GDM1 (cell line): ENCODE measurements around the gene PISD.

ENCODE experiments used
- DNase-seq: peaks from one replicate; lab custom pipeline; 2025; lab: John Stamatoyannopoulos, UW

PISD gene

DNA sequence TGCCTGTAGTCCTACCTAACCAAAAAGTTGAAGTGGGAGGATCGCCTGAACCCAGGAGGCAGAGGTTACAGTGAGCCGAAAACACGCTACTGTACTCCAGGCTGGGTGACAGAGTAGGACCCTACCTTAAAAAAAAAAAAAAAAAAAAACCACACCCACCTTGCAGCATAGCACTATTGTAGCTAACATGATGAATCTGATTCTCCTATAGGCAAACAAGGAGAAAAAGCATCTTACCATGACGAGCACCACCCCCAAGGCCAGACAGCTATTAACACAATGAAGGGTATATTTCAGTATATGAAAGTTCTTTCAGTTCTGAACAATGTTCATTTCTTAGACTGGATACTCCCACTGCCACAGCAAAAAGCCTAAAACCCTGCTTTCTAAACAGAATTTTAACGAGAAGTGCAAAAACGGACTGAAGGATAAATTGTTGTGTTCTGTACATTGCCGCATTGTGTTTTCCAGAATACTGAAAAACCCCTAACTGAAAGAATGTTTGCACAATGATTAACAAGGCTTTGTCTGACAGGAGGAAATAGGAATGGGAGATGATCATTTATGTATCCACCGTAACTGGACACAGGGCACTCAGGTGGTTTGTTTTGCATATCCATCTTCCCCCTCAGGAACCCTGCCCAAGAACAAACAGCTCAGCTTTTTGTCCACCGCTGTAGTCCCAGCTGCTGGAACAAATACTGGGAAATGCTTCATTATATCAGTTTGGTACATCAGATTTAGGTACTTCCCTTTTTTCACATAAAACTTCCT is 8.9 kb downstream of the PISD start:
- DNase-seq = no peak

DNA sequence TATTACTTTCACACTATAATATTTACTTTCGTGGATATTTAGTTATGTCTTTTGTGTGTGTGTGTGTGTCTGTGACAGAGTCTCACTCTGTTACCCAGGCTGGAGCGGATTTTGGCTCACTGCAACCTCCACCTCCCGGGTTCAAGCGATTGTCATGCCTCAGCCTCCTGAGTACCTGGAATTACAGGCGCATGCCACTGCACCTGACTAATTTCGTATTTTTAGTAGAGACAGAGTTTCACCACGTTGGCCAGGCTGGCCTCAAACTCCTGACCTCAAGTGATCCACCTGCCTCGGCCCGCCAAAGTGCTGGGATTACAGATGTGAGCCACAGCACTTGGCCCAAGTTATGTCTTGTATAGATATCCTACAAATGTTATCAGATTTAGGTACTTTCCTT is 9.9 kb downstream of the PISD start:
- no peak for DNase-seq

DNA sequence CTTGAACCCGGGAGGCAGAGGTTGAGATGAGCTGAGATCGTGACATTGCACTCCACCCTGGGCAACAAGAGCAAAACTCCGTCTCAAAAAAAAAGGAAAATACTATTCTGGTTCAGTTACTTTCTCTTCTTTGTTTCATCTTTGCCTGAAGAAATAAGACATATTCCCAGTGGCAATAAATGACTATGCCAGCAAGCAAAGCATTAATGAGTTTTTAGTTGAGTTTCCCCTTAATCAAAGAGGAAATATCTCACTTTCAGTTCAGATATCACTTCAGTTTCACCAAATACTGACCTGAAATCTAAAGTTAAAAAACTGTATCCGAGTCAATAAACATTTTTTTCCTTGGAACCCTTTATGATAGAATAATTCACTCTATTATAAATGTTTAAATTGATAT is 10.4 kb downstream of the PISD start:
- no peak for DNase-seq

DNA sequence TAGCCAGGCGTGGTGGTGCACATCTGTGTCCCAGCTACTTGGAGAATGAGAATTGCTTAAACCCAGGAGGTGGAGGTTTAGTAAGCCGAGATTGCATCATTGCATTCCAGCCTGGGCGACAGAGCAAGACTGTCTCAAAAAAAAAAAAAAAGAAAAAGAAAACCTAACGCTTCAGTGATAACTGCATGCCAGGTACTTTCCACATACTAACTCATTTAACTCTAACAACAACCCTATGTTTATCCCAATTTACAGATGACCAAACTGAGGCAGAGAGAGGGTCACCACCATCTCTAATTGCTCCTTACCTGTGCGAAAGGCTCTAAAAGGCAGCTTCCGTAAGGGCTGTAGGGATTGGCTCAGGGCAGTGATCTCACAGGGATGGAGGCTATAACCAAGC is 11.6 kb downstream of the PISD start:
- DNase-seq = no peak

DNA sequence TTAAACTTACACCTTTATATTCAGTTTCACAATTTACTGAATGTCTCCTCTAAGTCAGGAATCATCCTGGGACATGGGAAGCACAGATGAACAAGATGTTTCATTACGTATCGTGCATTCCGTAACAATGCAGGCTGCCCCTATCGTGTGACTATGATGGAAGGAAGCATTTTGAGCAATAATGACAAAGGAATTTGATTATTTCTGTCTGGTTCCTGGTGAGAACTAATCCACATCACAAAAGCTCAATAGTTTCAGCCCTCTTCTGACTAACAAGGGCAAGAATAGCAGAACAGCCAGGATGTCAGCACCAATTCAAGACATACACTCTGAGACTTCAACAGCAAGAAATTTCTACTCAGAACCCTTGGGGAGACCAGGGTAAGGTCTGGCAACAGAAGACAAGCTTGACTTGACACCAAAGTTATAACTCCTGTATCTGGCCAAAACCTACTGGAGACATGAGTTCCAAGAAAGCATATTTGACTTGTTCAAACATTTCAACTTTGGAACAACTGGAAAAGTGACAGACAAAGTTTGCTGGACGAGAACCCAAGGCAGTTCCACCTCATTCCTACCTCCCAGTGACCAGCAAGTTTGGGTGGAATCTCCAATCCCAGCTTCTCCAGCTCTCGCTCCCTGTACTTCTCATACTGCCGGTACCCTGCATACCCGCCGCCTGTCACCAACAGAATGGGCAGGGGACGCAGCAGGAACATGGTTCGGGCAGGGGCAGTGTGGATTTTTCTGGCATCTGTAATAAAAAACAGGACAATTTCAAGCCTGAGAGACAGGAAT is 14.3 kb downstream of the PISD start:
- DNase-seq = no peak

DNA sequence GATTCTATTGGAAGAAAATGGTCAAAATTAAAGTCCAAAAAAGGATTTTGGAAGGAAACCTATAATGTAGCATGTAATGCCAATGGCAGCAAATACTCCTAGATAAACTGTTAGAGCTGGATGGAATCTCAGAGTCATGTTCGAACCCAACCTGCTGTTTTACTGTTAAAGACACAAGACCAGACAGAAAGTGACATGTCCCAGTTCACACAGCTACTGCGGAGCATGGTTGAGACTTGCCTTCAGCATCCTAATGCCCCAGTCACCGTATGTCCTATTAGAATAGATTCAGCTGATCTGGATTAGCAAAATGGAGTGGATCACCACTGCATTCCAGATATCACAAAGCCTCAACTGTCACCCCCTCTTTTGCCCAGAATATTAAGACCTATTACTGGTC is 14.9 kb downstream of the PISD start:
- DNase-seq = no peak

DNA sequence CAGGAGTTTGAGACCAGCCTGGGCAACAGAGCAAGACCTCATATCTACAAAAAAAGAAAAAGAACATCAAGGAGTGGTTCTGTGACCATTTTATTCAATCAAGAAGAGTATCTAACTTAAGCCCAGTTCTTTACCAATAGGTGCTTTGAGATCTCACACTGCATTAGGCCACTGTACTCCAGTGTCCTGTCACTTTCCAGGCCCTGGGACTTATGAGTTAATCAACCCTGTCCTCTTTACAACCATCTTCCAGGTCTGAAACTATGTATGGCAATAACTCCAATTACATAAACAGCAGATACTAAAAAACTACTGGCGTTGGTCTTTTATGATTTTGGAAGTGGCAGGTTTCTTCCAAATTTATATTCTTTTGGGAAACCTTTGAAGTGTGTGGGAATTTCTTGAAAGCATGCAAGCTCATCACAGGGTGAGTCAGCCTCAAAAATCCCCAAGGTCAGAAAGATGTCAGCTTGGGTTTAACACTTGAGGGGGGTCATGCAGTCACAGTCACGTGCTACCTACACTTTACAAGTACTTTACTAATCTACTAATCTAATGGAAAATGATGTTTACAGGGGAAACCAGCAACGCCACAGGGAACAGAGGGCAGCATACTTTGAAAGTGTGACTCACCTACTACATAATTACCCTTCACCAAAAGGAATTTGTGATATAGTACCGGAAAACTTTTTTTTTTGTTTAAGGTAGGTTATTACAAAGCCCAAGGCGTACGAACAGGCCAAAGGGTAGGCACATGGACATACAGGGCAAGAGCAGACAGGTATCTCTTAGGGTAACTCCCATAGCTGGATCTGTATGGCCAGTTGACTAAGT is 15.6 kb downstream of the PISD start:
- no peak for DNase-seq

DNA sequence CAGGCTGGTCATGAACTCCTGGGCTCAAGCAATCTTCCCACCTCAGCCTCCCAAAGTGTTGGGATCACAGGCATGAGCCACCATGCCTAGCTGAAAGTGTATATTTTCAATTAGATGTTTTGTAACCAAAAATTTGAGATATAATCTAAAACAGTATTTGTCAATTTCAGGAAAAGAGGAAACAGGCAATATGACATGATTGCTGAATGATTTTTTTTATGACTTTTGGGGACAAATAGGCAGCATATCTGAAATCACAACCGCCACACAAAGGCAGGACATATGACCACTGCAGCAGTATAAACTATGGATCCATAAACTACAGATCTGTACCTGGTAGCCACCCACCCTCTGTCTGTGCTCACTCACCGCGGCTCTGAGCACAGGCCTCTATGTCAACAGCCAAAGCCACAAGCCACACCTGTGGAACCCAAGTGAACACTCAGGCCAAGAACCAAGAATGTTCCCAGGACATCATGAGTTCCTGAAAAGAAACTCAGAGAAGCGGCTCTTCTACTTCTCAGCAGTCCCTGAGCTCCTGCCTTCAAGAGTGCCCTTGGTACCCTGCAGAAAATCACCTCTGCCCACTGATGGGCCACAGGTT is 22.5 kb downstream of the PISD start:
- no peak for DNase-seq

DNA sequence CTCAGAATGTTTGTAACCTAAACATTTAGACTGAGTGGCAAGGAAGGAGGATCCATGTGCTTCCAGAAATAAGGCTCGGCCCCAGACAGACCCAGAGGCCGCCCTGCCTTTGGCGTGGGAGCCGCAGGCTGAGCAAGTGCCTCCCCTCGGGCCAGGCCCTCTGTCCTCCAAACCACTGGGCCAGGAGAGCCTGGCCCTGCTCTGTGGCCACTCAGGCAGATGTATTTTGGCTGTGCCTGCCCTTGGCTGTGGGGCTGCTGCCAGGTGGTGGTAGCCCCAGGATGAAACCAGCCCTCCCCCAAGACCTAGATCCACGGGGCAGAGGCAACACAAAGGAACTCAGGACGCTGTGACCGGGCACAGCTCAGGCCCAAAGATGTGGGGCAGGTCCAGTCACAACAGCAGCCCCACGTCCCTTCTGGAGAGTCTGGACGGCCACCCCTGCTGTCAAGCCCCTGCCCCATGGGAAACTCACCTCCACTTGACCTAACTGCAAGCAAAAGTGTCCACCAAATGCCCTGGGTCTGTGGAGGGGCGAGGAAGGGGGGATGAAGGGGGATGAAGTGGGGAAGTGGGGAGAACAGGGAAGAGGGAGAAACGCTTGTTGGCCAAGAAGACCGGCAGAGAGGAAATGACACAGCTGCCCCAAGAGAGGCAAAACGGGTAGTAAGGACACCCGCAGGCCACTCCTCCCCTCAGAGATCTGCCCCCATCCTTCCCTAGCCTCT is 24.0 kb downstream of the PISD start:
- peak; percentile 83 for DNase-seq

DNA sequence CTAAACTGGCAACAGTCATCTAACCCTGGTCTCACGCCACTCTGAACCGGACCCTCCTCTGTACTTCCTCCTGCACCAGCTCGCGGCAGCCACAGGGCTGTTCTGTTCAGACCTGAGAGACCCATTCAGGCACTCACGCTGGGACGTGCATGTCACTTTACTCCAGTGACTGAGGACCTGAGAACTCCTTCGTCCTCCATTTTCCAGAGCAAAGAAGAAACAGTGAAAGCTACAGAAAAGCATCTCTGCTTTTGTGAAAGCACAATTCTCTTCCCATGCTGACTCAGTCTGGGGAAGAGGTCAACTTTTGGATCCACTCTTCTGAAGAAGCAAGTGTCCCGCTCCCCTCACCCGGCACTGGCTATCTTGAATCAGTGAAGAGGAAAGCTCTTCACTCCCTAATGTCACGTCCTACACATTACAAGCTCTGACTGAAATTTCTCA is 24.5 kb downstream of the PISD start:
- DNase-seq = peak; percentile 68

DNA sequence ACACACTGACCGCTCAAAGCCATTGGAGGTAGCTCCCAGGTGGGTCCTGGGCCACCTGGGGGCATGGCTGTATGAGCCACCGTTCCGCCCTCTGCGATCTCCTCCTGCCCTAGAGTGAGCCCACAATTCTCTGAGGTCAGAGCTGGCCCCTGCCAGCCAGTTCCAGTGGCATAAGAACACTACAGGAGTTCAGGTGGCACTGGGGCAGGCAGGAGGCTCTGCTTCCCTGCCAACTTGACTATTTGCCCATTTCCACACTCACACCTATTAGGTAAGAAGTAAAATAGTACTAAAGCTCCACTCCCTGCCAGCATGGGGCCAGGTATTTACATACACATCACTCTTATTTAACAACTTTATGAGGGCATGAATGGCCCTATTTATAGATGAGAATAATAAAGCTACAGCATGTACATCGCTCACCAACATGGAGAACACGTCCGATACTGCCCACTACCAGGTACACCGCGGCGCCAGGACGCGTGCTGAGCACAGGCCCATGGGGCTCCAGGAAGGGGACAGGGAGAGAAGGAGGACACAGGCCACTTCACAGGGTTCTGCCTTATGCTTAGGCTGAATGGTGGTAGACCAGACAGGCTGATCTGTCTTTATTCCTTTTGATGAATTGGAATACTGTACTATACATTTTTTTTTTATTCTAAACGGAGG is 26.2 kb downstream of the PISD start:
- DNase-seq = no peak

DNA sequence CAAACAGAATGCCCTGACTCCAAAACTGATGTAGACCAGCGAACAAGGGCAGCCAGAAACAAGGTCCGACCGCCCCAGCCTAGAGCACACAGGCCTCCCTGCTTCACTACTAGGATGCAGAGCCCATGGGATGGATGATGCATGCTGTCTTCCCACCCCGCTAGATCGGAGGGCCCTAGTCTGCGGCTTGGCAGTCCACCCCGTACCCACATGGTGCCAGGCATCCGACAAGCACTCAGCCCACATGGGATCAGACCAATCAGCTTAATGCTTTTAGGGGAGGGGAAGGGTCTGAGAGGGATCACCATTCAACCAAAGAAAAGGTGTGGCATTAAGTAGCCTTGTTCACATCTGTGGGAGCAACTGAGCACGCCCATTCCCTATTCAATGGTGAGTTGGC is 30.6 kb downstream of the PISD start:
- DNase-seq = no peak

DNA sequence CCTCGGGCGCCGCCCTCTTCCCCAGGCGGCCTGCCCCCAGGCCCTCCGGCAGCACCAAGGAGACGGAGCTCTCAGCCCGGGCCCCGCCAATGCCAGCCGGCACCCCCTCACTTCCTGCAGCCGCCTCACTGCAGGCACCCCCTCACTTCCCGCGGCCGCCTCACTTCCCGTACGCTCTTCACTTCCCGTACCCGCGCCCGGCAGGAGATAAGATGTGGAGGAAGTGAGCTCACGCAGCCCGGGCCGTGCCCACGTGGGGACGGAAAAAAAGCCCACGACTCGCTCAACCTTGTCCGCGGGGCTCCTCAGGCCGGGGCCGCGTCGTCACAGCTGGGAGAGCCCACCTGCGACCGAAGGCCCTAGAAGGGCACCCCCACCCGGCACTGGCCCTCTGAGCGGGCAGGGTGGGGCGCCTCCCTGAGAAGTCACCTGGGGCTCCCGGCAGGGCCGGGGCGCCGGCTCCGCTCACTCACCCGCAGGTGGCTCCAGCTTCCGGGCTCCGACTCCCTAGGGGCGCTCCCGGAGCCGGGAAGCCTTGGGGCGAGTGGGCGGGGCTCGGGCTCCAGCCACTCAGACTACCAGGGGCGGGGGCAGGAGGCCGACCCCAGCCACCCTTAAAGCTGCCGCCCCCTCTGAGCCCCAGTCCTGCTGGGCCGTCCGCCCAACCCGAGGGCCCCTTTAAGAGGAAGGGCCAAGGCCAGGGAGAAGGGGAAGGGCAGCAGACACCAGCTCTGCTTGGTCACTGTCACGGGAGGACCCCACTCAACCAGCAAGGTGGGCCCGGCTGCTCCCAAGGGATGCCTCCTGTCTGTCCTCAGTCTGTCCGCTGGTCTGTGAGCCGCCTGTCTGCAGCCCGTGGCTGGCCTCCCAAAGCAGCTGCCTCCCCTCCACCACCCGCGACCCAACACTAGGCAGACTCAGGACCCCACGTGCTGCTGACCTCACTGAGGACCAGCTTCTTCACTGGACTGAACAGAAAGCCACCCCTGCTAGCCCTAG is 31.4 kb downstream of the PISD start:
- DNase-seq = peak; percentile 74

DNA sequence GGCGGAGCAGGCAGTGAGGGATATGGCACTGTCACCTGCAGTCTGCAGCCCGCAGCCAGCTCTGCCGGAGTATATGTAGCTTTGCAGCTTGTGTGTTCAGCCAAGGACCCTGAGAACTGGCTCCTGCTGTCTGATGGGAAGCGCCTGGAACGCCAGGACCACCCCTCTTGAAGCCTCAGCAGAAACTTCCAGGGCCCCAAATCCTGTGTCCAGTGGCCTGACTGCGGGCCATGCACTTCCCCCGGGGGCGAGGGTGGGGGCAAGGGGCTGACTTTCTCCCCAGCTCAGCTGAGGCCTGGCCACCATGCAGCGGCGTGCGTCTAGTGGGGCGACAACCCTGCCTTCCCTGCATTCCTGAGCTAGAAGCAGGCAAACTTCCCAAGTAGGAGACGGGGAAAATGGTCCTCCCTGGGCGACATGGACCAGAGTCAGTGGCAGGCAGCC is 32.3 kb downstream of the PISD start:
- no peak for DNase-seq

DNA sequence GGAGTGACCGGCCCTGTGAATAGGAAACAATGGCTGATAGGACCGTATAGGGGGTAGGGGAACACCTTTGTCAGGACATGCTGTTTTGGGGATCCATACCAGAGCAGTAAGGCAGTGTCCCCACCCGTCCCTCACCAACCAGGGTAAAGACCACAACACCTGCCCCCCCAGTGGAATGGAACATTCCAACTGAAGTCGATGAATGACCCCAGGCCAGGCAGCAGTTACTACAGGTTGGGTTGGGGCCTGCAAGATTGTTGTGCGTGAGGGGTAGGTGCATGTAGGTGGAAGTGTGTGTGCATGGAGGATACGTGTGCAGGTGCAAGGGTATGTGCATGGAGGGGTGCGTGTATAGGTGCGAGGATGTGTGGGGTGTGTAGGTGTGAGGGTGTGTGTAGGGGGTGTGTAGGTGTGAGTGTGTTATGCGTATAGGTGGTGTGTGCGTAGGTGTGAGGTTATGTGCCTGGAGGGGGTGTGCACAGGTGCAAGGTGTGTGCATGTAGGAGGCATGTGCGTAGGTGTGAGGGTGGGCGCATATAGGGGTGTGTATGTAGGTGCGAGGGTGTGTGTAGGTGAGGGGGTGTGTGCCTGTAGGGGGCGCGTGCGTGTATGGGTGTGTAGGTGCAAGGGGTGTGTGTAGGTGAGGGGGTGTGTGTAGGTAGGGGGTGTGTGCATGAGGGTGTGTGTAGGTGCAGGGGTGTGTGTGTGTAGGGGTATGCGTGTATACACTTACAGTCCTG is 32.9 kb downstream of the PISD start:
- no peak for DNase-seq

DNA sequence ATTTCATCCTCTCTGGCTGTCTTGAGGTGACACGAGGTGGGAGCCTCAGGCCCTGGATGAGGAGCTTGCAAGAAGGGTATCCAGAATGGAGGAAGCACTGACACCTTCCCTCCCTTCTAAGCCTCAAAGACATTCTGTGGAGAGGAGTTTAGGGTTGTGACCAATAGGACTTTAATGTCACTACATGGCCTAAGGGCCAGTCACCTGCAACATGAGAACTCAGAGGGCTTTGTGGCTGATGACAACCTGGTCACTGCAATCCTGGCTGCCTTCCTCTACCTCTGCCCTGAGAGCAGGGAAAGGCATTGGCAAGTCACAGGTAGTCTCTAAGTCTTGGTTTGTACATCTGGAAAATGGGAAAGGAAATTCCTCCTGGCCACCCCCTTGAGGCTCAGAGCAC is 33.7 kb downstream of the PISD start:
- no peak for DNase-seq

DNA sequence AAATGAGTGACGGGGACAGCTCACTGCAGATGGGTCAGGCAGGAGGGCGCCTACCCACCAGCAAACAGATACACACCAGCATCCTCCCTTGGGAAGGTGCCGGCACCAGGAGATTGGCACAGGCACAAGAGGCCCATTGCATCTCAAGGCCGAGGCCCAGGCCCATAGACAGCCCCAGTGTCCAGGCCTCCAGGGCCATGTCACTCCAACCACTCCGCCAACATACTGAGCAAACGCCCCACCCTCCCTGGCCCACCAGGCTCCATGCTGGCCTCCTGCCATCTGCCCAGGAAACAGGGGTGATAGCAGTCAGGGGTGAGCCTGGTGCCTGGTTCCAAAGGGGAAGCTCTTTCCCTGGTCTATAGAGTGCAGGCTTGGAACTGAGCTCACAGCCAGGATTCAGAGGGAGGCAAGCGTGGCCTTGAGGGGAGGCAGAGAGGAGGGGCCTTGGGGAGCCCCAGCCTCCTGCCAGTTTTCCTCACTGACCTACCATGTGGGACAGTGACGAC is 34.7 kb downstream of the PISD start:
- no peak for DNase-seq

DNA sequence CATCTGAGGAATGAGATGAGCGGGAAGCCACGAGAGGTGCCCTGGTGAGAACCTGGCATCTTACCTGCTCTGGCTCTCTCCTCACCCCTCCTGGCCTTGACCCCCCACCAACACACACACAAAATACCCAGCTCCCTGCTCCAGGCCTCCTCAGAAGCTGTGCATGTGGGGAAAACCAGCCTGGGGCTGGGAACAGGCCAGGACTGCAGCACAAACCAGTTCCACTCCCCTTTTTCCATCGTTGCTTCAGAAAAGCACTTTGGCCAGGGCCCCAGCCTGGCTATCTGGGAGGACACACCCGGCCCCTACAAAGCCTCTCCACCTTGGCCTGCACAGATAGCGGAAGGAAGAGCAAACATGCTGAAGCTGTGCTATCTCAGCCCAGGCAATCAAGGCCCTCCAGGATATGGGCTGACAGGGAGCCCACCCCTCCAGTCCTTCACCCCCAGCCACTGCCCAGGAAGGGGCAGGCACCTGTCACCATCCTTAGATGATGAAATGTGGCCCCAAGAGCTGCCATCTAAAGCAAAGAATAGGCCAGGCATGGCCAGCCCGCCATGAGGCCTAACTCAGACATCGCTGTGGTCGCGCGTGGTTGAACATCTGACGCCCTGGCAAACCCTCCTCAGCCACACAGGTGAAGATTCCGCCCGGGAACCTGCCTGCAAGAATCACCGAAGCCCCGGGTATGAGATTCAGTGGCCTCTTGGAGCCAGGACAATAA is 35.4 kb downstream of the PISD start:
- DNase-seq = no peak
